GM18867 (cell line): ENCODE measurements around the gene MGAT5.

Source experiments
- ATAC-seq: cut with Tn5 transposase; IDR thresholded peaks from one replicate; pipeline ENCODE4 v1.9.1; 2021; ENCODE audit warnings: mild to moderate bottlenecking, moderate library complexity; ENCODE audit not compliant: unreplicated experiment

MGAT5 gene

GRCh38 chr2:134299334-134299733 lies 45.5 kb downstream of the MGAT5 start:
- ATAC-seq: no peak

DNA sequence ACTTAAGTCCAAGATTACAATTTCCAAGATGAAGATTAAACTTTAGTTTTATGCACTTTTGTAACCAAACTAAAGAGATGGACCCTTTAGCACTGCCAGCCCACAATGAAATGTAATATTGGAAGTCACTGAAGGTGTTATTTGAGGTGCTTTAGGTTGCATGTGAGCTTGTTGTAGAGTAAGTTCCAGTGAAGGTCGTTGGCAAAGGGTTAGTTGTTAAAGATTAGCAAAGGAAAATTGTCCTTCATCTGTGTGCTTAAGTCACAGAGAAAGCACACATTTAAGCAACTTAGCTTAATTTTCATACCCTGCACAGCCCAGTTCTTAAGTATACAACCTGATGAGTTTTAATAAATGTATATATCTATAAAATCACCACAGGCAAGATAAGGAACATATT lies 46.7 kb downstream of the MGAT5 start:
- ATAC-seq: no peak

- ATAC-seq: no peak
Observed at GRCh38 chr2:134301099-134301927, 47.4 kb downstream of the MGAT5 start.

GRCh38 chr2:134301928-134302260 lies 48.0 kb downstream of the MGAT5 start:
- ATAC-seq: no peak

DNA sequence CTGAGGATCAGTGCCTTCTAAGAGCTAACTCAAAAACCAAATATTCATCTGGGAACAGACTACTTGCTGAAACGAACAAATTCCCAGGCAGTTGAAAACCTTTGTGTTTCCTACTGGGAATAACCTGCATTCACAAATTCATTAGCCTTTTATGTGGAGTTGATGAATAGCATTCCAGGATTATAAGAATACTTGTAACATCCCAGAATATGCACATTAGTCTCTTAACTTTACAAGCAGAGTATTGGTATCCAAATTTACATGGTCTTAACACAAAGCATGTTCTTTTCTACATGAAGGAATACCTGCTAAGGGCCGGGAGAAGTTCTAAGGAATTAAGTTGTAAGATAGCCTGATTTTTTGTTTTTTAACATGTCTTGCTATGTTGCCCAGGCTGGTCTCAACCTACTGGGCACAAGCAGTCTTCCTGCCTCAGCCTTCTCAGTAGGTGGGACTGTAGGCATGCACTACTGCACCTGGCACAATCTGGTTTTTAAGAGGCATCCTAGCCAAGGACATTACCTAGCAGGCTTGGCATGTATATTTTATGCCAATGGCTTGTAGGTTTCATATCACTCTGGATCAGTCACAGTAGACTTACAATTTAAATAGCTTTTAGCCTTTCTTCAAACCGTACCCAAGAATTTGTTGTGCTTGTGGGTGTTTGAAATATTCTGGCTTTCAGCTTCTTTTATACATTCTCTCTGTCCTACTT lies 50.7 kb downstream of the MGAT5 start:
- no peak for ATAC-seq

- no peak for ATAC-seq
Observed at GRCh38 chr2:134305109-134305491, 51.2 kb downstream of the MGAT5 start.

GRCh38 chr2:134306521-134306920 lies 52.6 kb downstream of the MGAT5 start:
- no peak for ATAC-seq

- ATAC-seq: no peak
Observed at GRCh38 chr2:134307334-134307733, 53.5 kb downstream of the MGAT5 start.

DNA sequence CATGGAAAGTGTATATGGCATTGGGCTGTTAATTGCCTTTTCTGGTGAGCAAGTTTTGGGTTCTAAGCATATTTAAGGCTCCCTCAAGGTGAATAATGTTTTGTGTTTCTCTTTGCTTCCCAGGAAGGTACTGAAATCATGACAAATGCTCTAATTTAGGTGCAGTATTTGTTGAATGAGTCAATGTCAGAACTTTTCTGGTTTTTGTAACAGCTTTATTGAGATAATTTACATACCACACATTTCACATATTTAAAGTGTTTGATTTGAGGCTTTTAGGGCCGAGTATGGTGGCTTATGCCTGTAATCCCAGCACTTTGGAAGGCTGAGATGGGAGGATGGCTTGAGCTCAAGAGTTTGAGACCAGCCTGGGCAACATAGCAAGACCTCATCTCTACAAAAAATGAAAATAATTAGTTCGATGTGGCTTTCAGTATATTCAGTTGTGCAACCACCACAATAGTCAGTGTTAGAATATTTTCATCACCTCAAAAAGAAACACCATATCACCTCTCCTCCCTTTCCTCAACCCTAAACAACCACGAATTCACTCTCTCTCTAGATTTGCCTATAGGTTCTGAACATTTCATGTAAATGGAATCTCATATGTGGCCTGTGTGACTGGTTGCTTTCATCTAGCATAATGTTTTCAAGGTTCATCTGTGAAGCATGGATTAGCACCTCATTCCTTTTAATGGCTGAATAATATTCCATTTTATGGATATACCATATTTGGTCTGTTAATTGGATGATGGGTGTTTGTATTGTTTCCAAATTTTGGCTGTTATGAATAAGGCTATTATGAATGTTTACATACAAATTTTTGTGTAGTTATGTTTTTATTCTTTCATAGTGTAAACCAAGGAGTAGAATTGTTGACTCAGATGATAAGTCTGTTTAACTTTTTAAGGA lies 54.9 kb downstream of the MGAT5 start:
- ATAC-seq: peak; percentile 56

- ATAC-seq: no peak
Observed at GRCh38 chr2:134310107-134311079, 56.5 kb downstream of the MGAT5 start.

GRCh38 chr2:134312482-134312881 lies 58.6 kb downstream of the MGAT5 start:
- no peak for ATAC-seq

- no peak for ATAC-seq
Observed at GRCh38 chr2:134314202-134314601, 60.3 kb downstream of the MGAT5 start.

DNA sequence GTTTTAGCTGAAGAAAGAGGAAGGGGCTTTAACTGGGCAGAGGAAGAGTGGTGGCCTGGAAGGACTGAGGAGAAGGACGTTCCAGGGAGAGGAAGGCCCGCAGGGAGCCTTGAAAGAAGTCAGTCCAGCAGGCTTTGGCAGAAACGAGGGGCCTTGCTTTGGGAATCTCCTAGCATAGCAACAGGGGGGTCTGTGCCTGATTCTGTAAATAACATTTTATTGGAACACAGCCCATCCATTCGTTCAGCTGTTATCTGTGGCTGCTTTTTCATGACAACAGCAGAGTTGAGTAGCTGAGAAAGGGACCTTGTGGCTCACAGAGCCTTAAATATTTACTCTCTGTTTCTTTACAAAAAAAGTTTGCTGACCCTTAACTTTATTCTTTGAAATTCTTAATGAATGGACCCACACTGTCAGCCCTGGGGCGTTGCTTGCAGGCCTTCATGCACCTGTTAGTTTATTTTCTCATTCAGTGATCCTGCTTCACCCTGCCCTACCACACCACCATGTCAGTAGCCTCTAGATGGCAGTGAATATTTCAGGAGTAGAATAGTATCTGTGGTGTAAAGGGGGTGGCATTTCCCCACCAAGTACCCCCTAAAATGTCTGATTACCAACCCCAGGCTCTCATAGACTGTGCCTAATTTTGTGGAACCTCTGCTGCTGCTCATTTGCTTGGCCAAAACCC lies 61.0 kb downstream of the MGAT5 start:
- ATAC-seq: no peak

DNA sequence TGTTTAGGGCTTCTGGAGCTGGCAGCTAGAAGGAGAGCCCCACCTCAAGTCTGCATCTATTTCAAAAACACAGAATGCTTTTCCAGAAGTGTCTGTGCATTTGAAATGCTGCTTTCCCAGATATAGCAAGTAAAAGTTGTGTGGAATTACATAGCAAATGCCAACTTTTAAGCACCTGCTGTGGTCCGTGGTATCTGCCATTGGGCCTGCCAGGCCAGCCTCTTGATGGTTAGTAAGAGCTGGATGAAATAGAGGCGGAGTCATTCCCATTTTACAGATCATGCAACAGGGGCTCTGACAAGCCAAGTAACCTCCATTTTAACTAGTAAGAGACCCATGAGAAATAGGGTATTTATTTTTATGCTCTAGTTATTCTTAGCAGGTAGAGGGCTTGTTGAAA lies 61.6 kb downstream of the MGAT5 start:
- ATAC-seq: no peak

GRCh38 chr2:134319596-134320254 lies 65.9 kb downstream of the MGAT5 start:
- no peak for ATAC-seq

GRCh38 chr2:134320930-134321329 lies 67.1 kb downstream of the MGAT5 start:
- no peak for ATAC-seq

- no peak for ATAC-seq
Observed at GRCh38 chr2:134323777-134324176, 69.9 kb downstream of the MGAT5 start.

DNA sequence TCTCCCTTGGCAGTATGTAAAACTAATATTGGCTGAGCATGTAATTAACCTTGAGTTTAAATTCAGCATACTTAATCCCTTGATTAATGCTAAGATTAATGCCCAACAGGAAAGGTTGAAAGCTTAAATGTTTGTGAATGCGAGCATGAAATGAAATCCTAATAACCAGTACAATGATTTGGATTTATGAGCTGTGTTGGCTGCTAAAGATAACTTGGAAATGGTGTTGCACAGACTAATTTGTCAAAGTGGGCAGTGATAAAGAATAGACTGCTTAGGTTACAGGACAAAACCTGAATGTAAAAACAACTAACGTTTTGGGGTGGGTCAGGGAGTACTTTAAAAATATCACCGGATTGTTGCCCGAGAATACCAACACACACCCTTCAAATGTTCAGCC lies 70.6 kb downstream of the MGAT5 start:
- ATAC-seq: no peak

- ATAC-seq: peak; percentile 80
Observed at GRCh38 chr2:134324947-134325346, 71.1 kb downstream of the MGAT5 start.
